ENCODE results near the gene GPX2.

Gene GPX2

GRCh38 chr14:64944041-64944440 lies 1.5 kb upstream of the GPX2 start:
- TF ChIP-seq EP300 (IDR thresholded peaks at IDR 0.05; ENCODE audit: borderline replicate concordance) = no peak
- no peak for TF ChIP-seq EGR1 (IDR thresholded peaks at IDR 0.05)
- TF ChIP-seq NFIC (IDR thresholded peaks at IDR 0.05) = no peak
- no peak for TF ChIP-seq USF1 (IDR thresholded peaks at IDR 0.05)
- no peak for TF ChIP-seq TEAD4 (IDR thresholded peaks at IDR 0.05)
- no peak for TF ChIP-seq REST (IDR thresholded peaks at IDR 0.05; ENCODE audit: low read depth)

- no peak for TF ChIP-seq REST (IDR thresholded peaks at IDR 0.05; ENCODE audit: low read depth)
- no peak for TF ChIP-seq ZBTB7A (IDR thresholded peaks at IDR 0.05; ENCODE audit: low read depth)
- TF ChIP-seq MAX (IDR thresholded peaks at IDR 0.05) = no peak
- no peak for TF ChIP-seq RAD21 (IDR thresholded peaks at IDR 0.05; ENCODE audit: low read depth)
- no peak for TF ChIP-seq FOXM1 (IDR thresholded peaks at IDR 0.05; ENCODE audit: borderline replicate concordance, low read depth)
- no peak for TF ChIP-seq YY1 (IDR thresholded peaks at IDR 0.05; ENCODE audit: low read depth)
- TF ChIP-seq CREB1 (IDR thresholded peaks at IDR 0.05; ENCODE audit: low read depth) = no peak
- no peak for TF ChIP-seq EGR1 (IDR thresholded peaks at IDR 0.05)
- no peak for TF ChIP-seq TCF12 (IDR thresholded peaks at IDR 0.05; ENCODE audit: low read depth)
- TF ChIP-seq NFIC (IDR thresholded peaks at IDR 0.05) = no peak
Measured at GRCh38 chr14:64943556-64943955, 1.0 kb upstream of the GPX2 start.

- no peak for TF ChIP-seq YY1 (IDR thresholded peaks at IDR 0.05; ENCODE audit: low read depth)
- no peak for TF ChIP-seq TEAD4 (IDR thresholded peaks at IDR 0.05)
- no peak for TF ChIP-seq MAX (IDR thresholded peaks at IDR 0.05)
- no peak for TF ChIP-seq EGR1 (IDR thresholded peaks at IDR 0.05)
- no peak for TF ChIP-seq USF1 (IDR thresholded peaks at IDR 0.05)
- TF ChIP-seq NFIC (IDR thresholded peaks at IDR 0.05) = no peak
- TF ChIP-seq EP300 (IDR thresholded peaks at IDR 0.05; ENCODE audit: borderline replicate concordance) = no peak
- no peak for TF ChIP-seq RAD21 (IDR thresholded peaks at IDR 0.05; ENCODE audit: low read depth)
- no peak for TF ChIP-seq TAF1 (IDR thresholded peaks at IDR 0.05; ENCODE audit: low read depth)
- no peak for TF ChIP-seq FOXM1 (IDR thresholded peaks at IDR 0.05; ENCODE audit: borderline replicate concordance, low read depth)
- TF ChIP-seq REST (IDR thresholded peaks at IDR 0.05; ENCODE audit: low read depth) = no peak
- TF ChIP-seq ZBTB7A (IDR thresholded peaks at IDR 0.05; ENCODE audit: low read depth) = no peak
- no peak for TF ChIP-seq CREB1 (IDR thresholded peaks at IDR 0.05; ENCODE audit: low read depth)
Measured at GRCh38 chr14:64940336-64940910, 2.1 kb downstream of the GPX2 start.

- TF ChIP-seq ZBTB7A (IDR thresholded peaks at IDR 0.05; ENCODE audit: low read depth) (no peak), CREB1 (IDR thresholded peaks at IDR 0.05; ENCODE audit: low read depth) (no peak), MAX (IDR thresholded peaks at IDR 0.05) (no peak), TCF12 (IDR thresholded peaks at IDR 0.05; ENCODE audit: low read depth) (no peak), EGR1 (IDR thresholded peaks at IDR 0.05) (no peak), EP300 (IDR thresholded peaks at IDR 0.05; ENCODE audit: borderline replicate concordance) (no peak), YY1 (IDR thresholded peaks at IDR 0.05; ENCODE audit: low read depth) (no peak), CEBPB (IDR thresholded peaks at IDR 0.05) (no peak), TAF1 (IDR thresholded peaks at IDR 0.05; ENCODE audit: low read depth) (no peak), NFIC (IDR thresholded peaks at IDR 0.05) (no peak), TEAD4 (IDR thresholded peaks at IDR 0.05) (no peak)
Measured at GRCh38 chr14:64939817-64940190, 2.7 kb downstream of the GPX2 start.

All from Ishikawa (cell line).